Measurements from ENCODE around the gene IFI27.
A peak's percentile ranks its signal among the peaks of the same experiment; 100 is the strongest.

IFI27 gene

GRCh38 chr14:94123296-94123695 is 12.8 kb downstream of the IFI27 start:
- Histone ChIP-seq H3K27ac (no peak overlapping the region), H3K9me3 (peaks cover 30% of the 10 kb centered on the region), H3K4me3 (no peak overlapping the region), H4K20me1 (no peaks in the 10 kb centered on the region), H3K27me3 (no peaks in the 10 kb centered on the region), H3K4me1 (peaks cover 9% of the 10 kb centered on the region; the same call in 1 of the 2 replicates), H3K9ac (no peak overlapping the region), H3K4me2 (no peak overlapping the region), H3K36me3 (no peaks in the 10 kb centered on the region; the same call in 1 of the 2 replicates)
- no peak for TF ChIP-seq Cebpa-rat (IDR thresholded peaks at IDR 0.05)

- H3K27me3 ChIP-seq = no peaks in the 10 kb centered on the region
- no peaks in the 10 kb centered on the region; the same call in 1 of the 2 replicates for H3K36me3 ChIP-seq
- H3K27ac ChIP-seq = no peak overlapping the region
- no peak for TF ChIP-seq Cebpa-rat (IDR thresholded peaks at IDR 0.05)
- H3K9ac ChIP-seq = no peak overlapping the region
- H3K9me3 ChIP-seq = peaks cover 30% of the 10 kb centered on the region
- H3K4me3 ChIP-seq = no peak overlapping the region
- H3K4me2 ChIP-seq = no peak overlapping the region
- H4K20me1 ChIP-seq = no peaks in the 10 kb centered on the region
- peaks cover 15% of the 10 kb centered on the region for H3K4me1 ChIP-seq
Observed at GRCh38 chr14:94123868-94124267, 13.3 kb downstream of the IFI27 start.

- Histone ChIP-seq H3K9ac (no peak overlapping the region), H3K36me3 (no peaks in the 10 kb centered on the region; the same call in 1 of the 2 replicates), H4K20me1 (no peaks in the 10 kb centered on the region), H3K4me1 (peaks cover 18% of the 10 kb centered on the region), H3K4me2 (peak overlapping the region; percentile 22; the same call in 1 of the 2 replicates), H3K4me3 (no peak overlapping the region), H3K27ac (no peak overlapping the region), H3K27me3 (no peaks in the 10 kb centered on the region), H3K9me3 (peaks cover 22% of the 10 kb centered on the region)
- TF ChIP-seq Cebpa-rat (IDR thresholded peaks at IDR 0.05) = no peak
Observed at GRCh38 chr14:94124582-94125377, 14.2 kb downstream of the IFI27 start.

GRCh38 chr14:94125659-94126418 is 15.3 kb downstream of the IFI27 start:
- Histone ChIP-seq H3K4me2 (no peak overlapping the region), H3K4me3 (no peak overlapping the region), H3K36me3 (no peaks in the 10 kb centered on the region; the same call in 1 of the 2 replicates), H3K9me3 (peaks cover 11% of the 10 kb centered on the region), H3K27me3 (no peaks in the 10 kb centered on the region), H3K4me1 (peaks cover 18% of the 10 kb centered on the region), H4K20me1 (no peaks in the 10 kb centered on the region), H3K9ac (no peak overlapping the region), H3K27ac (no peak overlapping the region)
- TF ChIP-seq Cebpa-rat (IDR thresholded peaks at IDR 0.05) = no peak

GRCh38 chr14:94126419-94126677 is 15.8 kb downstream of the IFI27 start:
- Histone ChIP-seq H3K4me3 (no peak overlapping the region), H3K9ac (no peak overlapping the region), H3K36me3 (no peaks in the 10 kb centered on the region; the same call in 1 of the 2 replicates), H4K20me1 (no peaks in the 10 kb centered on the region), H3K4me2 (no peak overlapping the region), H3K4me1 (peaks cover 18% of the 10 kb centered on the region), H3K27ac (no peak overlapping the region), H3K9me3 (peaks cover 6% of the 10 kb centered on the region; the same call in 1 of the 2 replicates), H3K27me3 (no peaks in the 10 kb centered on the region)
- no peak for TF ChIP-seq Cebpa-rat (IDR thresholded peaks at IDR 0.05)

- no peak overlapping the region for H3K4me2 ChIP-seq
- no peak overlapping the region for H3K27ac ChIP-seq
- no peak overlapping the region for H3K4me3 ChIP-seq
- H3K36me3 ChIP-seq = no peaks in the 10 kb centered on the region; the same call in 1 of the 2 replicates
- no peaks in the 10 kb centered on the region for H3K27me3 ChIP-seq
- peaks cover 6% of the 10 kb centered on the region; the same call in 1 of the 2 replicates for H3K9me3 ChIP-seq
- H3K4me1 ChIP-seq = peaks cover 18% of the 10 kb centered on the region
- H4K20me1 ChIP-seq = no peaks in the 10 kb centered on the region
- no peak overlapping the region for H3K9ac ChIP-seq
- no peak for TF ChIP-seq Cebpa-rat (IDR thresholded peaks at IDR 0.05)
Observed at GRCh38 chr14:94126800-94127199, 16.3 kb downstream of the IFI27 start.

- Histone ChIP-seq H3K27ac (no peak overlapping the region), H3K27me3 (no peaks in the 10 kb centered on the region), H4K20me1 (no peaks in the 10 kb centered on the region), H3K4me3 (no peak overlapping the region), H3K9me3 (peaks cover 6% of the 10 kb centered on the region; the same call in 1 of the 2 replicates), H3K9ac (no peak overlapping the region), H3K4me1 (peaks cover 18% of the 10 kb centered on the region), H3K4me2 (no peak overlapping the region), H3K36me3 (no peaks in the 10 kb centered on the region; the same call in 1 of the 2 replicates)
- TF ChIP-seq Cebpa-rat (IDR thresholded peaks at IDR 0.05) = no peak
Observed at GRCh38 chr14:94127330-94127729, 16.8 kb downstream of the IFI27 start.

GRCh38 chr14:94128216-94128839 is 17.8 kb downstream of the IFI27 start:
- H3K4me2 ChIP-seq = peak overlapping the region; percentile 83

GRCh38 chr14:94129111-94129757 is 18.7 kb downstream of the IFI27 start, which contains the start of gene IFI27L2:
IFI27L2 (minus strand) TSS chr14:94129604; CDS start chr14:94129564, 40 bp downstream.
- Histone ChIP-seq H3K9ac (peak within 1 kb of the TSS; percentile 74), H4K20me1 (no peaks in the 10 kb centered on the region), H3K4me1 (peaks cover 18% of the 10 kb centered on the region), H3K9me3 (no peaks in the 10 kb centered on the region), H3K4me3 (peak within 1 kb of the TSS; percentile 67), H3K27me3 (no peaks in the 10 kb centered on the region), H3K27ac (peak within 1 kb of the TSS; percentile 51), H3K36me3 (no peaks in the 10 kb centered on the region; the same call in 1 of the 2 replicates), H3K4me2 (peak within 1 kb of the TSS; percentile 83)
- no peak for TF ChIP-seq Cebpa-rat (IDR thresholded peaks at IDR 0.05)

More at GRCh38 chr14:94128216-94128839, 17.8 kb downstream of the IFI27 start:
- no peaks in the 10 kb centered on the region for H3K27me3 ChIP-seq
- H3K4me3 ChIP-seq = peak overlapping the region; percentile 67; the same call in 1 of the 2 replicates
- no peaks in the 10 kb centered on the region for H4K20me1 ChIP-seq
- no peak for TF ChIP-seq Cebpa-rat (IDR thresholded peaks at IDR 0.05)
- H3K4me1 ChIP-seq = peaks cover 18% of the 10 kb centered on the region
- no peaks in the 10 kb centered on the region; the same call in 1 of the 2 replicates for H3K9me3 ChIP-seq
- no peak overlapping the region for H3K27ac ChIP-seq
- H3K9ac ChIP-seq = no peak overlapping the region
- H3K36me3 ChIP-seq = no peaks in the 10 kb centered on the region; the same call in 1 of the 2 replicates

All from BLaER1 (cell line).